PC-3 (cell line): Measurements from ENCODE around the gene SERPINB11. TPM values are rescaled to one million over a fixed set of nuclear protein-coding genes. Genes with fewer than 3 reads are reported as not detected.

Source experiments
- ATAC-seq: fragments of 200-7000 bp; cut with Tn5 transposase; 2 replicates; pipeline ENCODE4 v1.9.1; 2020; ENCODE audit warnings: mild to moderate bottlenecking, moderate library complexity
- BruUV-seq: library from RNA; stranded (reverse); fragments of 400-500 nt; replicated peaks from 2 replicates; lab custom pipeline; 2021; lab: Mats Ljungman, UMichigan
- CTCF ChIA-PET: fragments of 300-600 bp; sonication (Branson Sonifier 250); formaldehyde crosslinking; loops from one replicate; lab custom pipeline; 2022; ENCODE audit warnings: antibody characterized with exemption; lab: Charles Lee
- POLR2A ChIA-PET: fragments of 300-600 bp; sonication (Branson Sonifier 250); formaldehyde crosslinking; loops from one replicate; lab custom pipeline; 2022; ENCODE audit warnings: antibody characterized with exemption; ENCODE audit not compliant: unreplicated experiment; lab: Charles Lee
- DNase-seq: peaks from one replicate; pipeline ENCODE4 v3.0.0-alpha.2; 2015
- H2AFZ ChIP-seq: fragments of 300-600 bp; sonication (generic); 2 replicates; pipeline ENCODE4 v1.6.0; 2016; ENCODE audit warnings: antibody characterized with exemption, low read length
- H3F3A ChIP-seq: fragments of 300-600 bp; sonication (generic); one replicate; pipeline ENCODE4 v1.6.0; 2017; ENCODE audit warnings: antibody characterized with exemption, low read length, control low read depth, mild to moderate bottlenecking; ENCODE audit not compliant: unreplicated experiment
- H3K27ac ChIP-seq: fragments of 300-600 bp; sonication (generic); 2 replicates; pipeline ENCODE4 v1.5.1; 2016; ENCODE audit warnings: mild to moderate bottlenecking, low read length
- H3K27me3 ChIP-seq: fragments of 300-600 bp; sonication (generic); 2 replicates; pipeline ENCODE4 v1.6.1; 2016; ENCODE audit warnings: low read length, mixed read lengths
- H3K36me3 ChIP-seq: fragments of 300-600 bp; sonication (generic); 2 replicates; pipeline ENCODE4 v1.6.1; 2016; ENCODE audit warnings: low read depth, mixed run types, low read length, mixed read lengths
- H3K4me1 ChIP-seq: fragments of 300-600 bp; sonication (generic); 2 replicates; pipeline ENCODE4 v1.5.1; 2016; ENCODE audit warnings: low read length; ENCODE audit not compliant: insufficient read depth
- H3K4me2 ChIP-seq: fragments of 300-600 bp; sonication (generic); 2 replicates; pipeline ENCODE4 v1.6.0; 2016; ENCODE audit warnings: low read length
- H3K4me3 ChIP-seq: fragments of 300-600 bp; sonication (generic); 2 replicates; pipeline ENCODE4 v1.5.1; 2016; ENCODE audit warnings: mild to moderate bottlenecking, low read length, mixed read lengths
- H3K79me2 ChIP-seq: fragments of 300-600 bp; sonication (generic); 2 replicates; pipeline ENCODE4 v1.6.1; 2017; ENCODE audit warnings: low read length, mixed read lengths
- H3K9ac ChIP-seq: fragments of 300-600 bp; sonication (generic); 2 replicates; pipeline ENCODE4 v1.6.0; 2016; ENCODE audit warnings: mild to moderate bottlenecking, low read length
- H3K9me2 ChIP-seq: fragments of 300-600 bp; sonication (generic); replicated peaks from 2 replicates; pipeline ENCODE4 v1.6.1; 2016; ENCODE audit warnings: mixed run types, low read length, mixed read lengths
- H3K9me3 ChIP-seq: fragments of 300-600 bp; sonication (generic); 2 replicates; pipeline ENCODE4 v1.6.1; 2016; ENCODE audit warnings: low read length, mixed read lengths
- H4K20me1 ChIP-seq: fragments of 300-600 bp; sonication (generic); 2 replicates; pipeline ENCODE4 v1.6.1; 2016; ENCODE audit warnings: low read length, mixed read lengths
- CTCF ChIP-seq: fragments of 300-600 bp; sonication (generic); conservative IDR thresholded peaks from 2 replicates; pipeline ENCODE4 v1.5.1; 2017; ENCODE audit warnings: antibody characterized with exemption, low read depth, mild to moderate bottlenecking, low read length
- EZH2 ChIP-seq: fragments of 300-600 bp; sonication (generic); IDR thresholded peaks from one replicate; pipeline ENCODE4 v1.6.1; 2017; ENCODE audit warnings: antibody characterized with exemption, mild to moderate bottlenecking, low read length; ENCODE audit not compliant: unreplicated experiment
- EZH2phosphoT487 ChIP-seq: fragments of 300-600 bp; sonication (generic); IDR thresholded peaks from 2 replicates; pipeline ENCODE4 v1.6.1; 2018; ENCODE audit warnings: mild to moderate bottlenecking, antibody characterized with exemption, low read length, borderline replicate concordance
- intact Hi-C: fragments of 100-400 bp; cut with micrococcal nuclease; formaldehyde crosslinking; loops from 2 replicates; pipeline ENCODE4 v1.9.0; 2023
- total RNA-seq: library from RNA; depleted of rRNA; stranded (reverse); fragments of >200 nt; gene quantifications from 2 replicates; pipeline ENCODE4 v1.2.3, GENCODE V29; 2014

The SERPINB11 gene
- total RNA-seq, 1 experiment from 2014 or later: not detected

- intact Hi-C loops: loop anchor here (1.0 to 5.0 kb wide), 4 partner anchors 57 to 164 kb away; partner anchors contain the start of gene SERPINB7
- DNase-seq (peak; percentile 37), ATAC-seq (0 out of 2 replicates have a peak, but pooled peaks have one; percentile 5)
- peaks cover 15% of the 10 kb centered on the region for H3F3A ChIP-seq
- H3K36me3 ChIP-seq: no peaks in the 10 kb centered on the region
- H3K27ac ChIP-seq: peak overlapping the region; percentile 100
- H4K20me1 ChIP-seq: no peaks in the 10 kb centered on the region
- H3K4me1 ChIP-seq: peaks cover 46% of the 10 kb centered on the region
- CTCF ChIA-PET: interaction anchor here (1.7 kb wide), 1 partner anchor 58 kb away, joined by 8 read pairs; no protein-coding TSS in a partner anchor
- no peaks in the 10 kb centered on the region for H3K9me2 ChIP-seq
- H3K4me3 ChIP-seq: no peak overlapping the region
- POLR2A ChIA-PET: interaction anchor here (0.6 kb wide), 1 partner anchor 81 kb away, joined by 3 read pairs; no protein-coding TSS in a partner anchor
- H2AFZ ChIP-seq: no peak overlapping the region
- TF ChIP-seq CTCF: no peak
- no peak for TF ChIP-seq EZH2
- no peak for TF ChIP-seq EZH2phosphoT487
- H3K9me3 ChIP-seq: no peaks in the 10 kb centered on the region
- peak overlapping the region; percentile 97 for H3K9ac ChIP-seq
- H3K79me2 ChIP-seq: no peaks in the 10 kb centered on the region
- H3K4me2 ChIP-seq: peak overlapping the region; percentile 60
- H3K27me3 ChIP-seq: no peaks in the 10 kb centered on the region
- BruUV-seq: no TSS peak
Measured at GRCh38 chr18:63683890-63684289, 18.9 kb upstream of the SERPINB11 start.

GRCh38 chr18:63684718-63685117, 18.0 kb upstream of the SERPINB11 start:
- TF ChIP-seq EZH2: no peak
- TF ChIP-seq CTCF: no peak
- TF ChIP-seq EZH2phosphoT487: no peak
- H2AFZ ChIP-seq: no peak overlapping the region
- no peak for ATAC-seq

GRCh38 chr18:63686871-63687270, 15.9 kb upstream of the SERPINB11 start:
- CTCF ChIA-PET: no interaction called here
- TF ChIP-seq EZH2phosphoT487 (no peak), CTCF (no peak), EZH2 (no peak)

More at GRCh38 chr18:63684718-63685117, 18.0 kb upstream of the SERPINB11 start:
- no peaks in the 10 kb centered on the region for H3K27me3 ChIP-seq
- POLR2A ChIA-PET: no interaction called here
- no TSS peak for BruUV-seq
- no peak overlapping the region for H3K4me3 ChIP-seq
- H3K4me1 ChIP-seq: peaks cover 46% of the 10 kb centered on the region
- DNase-seq: no peak
- H3K27ac ChIP-seq: peak overlapping the region; percentile 100
- no peaks in the 10 kb centered on the region for H3K79me2 ChIP-seq
- peak overlapping the region; percentile 97 for H3K9ac ChIP-seq
- CTCF ChIA-PET: no interaction called here
- peaks cover 15% of the 10 kb centered on the region for H3F3A ChIP-seq
- intact Hi-C loops: loop anchor here (5.0 kb wide), 2 partner anchors 93 to 107 kb away; partner anchors contain the start of gene SERPINB7
- H4K20me1 ChIP-seq: no peaks in the 10 kb centered on the region
- H3K36me3 ChIP-seq: no peaks in the 10 kb centered on the region
- no peaks in the 10 kb centered on the region for H3K9me2 ChIP-seq
- H3K4me2 ChIP-seq: no peak overlapping the region
- no peaks in the 10 kb centered on the region for H3K9me3 ChIP-seq

More at GRCh38 chr18:63686871-63687270, 15.9 kb upstream of the SERPINB11 start:
- BruUV-seq: no TSS peak
- POLR2A ChIA-PET: interaction anchor here (0.6 kb wide), 1 partner anchor 35 kb away, joined by 5 read pairs; no protein-coding TSS in a partner anchor
- no peaks in the 10 kb centered on the region for H3K79me2 ChIP-seq
- no peak overlapping the region for H3K4me3 ChIP-seq
- H3K9me3 ChIP-seq: no peaks in the 10 kb centered on the region
- DNase-seq: no peak
- peaks cover 27% of the 10 kb centered on the region for H3K4me1 ChIP-seq
- H3K27ac ChIP-seq: no peak overlapping the region
- H2AFZ ChIP-seq: no peak overlapping the region
- no peaks in the 10 kb centered on the region for H4K20me1 ChIP-seq
- intact Hi-C loops: no loop called here
- no peaks in the 10 kb centered on the region for H3K36me3 ChIP-seq
- no peak overlapping the region for H3K9ac ChIP-seq
- peaks cover 7% of the 10 kb centered on the region for H3F3A ChIP-seq
- H3K9me2 ChIP-seq: no peaks in the 10 kb centered on the region
- ATAC-seq: no peak
- H3K4me2 ChIP-seq: no peak overlapping the region
- H3K27me3 ChIP-seq: no peaks in the 10 kb centered on the region
